ENCODE results near the gene SETD3.

DNA sequence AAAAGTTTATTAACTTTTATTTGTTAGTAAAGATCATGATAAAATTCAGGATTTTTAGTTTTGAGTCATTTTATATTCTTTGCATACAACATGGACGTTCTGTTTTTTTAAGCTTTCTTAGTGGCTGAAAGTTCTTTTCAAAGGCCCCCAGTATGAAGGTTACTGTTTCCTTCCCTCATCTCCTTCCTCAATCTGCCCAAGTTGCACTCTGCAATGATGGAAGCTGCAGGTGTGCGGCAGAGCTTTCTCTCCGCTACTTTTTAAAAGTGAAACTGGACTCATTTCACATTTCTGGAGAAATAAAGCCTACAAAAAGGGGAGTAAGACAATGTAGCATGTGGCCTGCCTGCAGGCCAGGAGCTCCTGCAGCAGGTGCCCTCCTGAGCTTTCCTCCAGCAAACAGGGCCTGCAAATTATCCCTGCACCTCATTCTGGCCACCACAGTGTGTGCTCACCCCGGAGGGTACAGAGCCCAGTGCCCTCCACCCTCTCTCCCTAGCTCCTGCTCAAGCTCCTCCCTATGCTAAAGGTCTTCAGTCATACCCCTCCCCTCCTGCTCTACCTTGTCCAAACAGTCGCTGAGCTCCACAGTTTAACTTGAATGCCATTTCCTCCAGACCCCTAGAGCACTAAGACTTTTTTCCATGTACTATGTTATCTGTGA, 78.9 kb downstream of the SETD3 start:
- TF ChIP-seq GATA2 (IDR thresholded peaks at IDR 0.05; ENCODE audit: low read depth, low read length), result no peak
- TF ChIP-seq GATA3 (IDR thresholded peaks at IDR 0.05; ENCODE audit: low read depth, low read length), result no peak

All from SH-SY5Y (cell line).